HG02798 (cell line): ENCODE results near the gene RHCG.

Experiments used
- ATAC-seq: cut with Tn5 transposase; IDR thresholded peaks from one replicate; pipeline ENCODE4 v1.9.1; 2021; ENCODE audit warnings: mild to moderate bottlenecking; ENCODE audit not compliant: unreplicated experiment, poor library complexity

The RHCG gene

GRCh38 chr15:89506026-89506686 is 9.8 kb upstream of the RHCG start:
- ATAC-seq, result no peak

DNA sequence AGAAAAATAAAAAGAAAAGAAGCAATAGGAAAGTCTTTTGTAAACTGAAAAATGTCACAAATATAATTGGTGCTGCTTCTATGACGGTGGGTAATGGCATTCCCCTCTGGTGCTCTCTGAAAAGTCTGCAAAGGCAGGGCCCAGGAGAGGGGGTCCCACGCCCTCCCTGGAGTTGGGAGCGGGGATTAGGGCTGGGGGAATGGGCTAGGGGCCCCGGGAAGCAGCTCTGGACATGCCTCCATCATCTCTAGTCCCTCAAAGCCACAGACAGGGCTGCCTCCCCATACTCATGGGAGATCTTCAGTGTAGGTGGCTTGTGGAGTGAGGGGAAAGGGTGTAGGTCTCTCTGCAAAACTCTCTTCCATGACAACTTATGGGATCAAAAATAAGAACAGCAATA is 7.8 kb upstream of the RHCG start:
- ATAC-seq, result no peak

GRCh38 chr15:89502867-89503595 is 6.6 kb upstream of the RHCG start:
- ATAC-seq, result no peak

GRCh38 chr15:89501646-89502045 is 5.3 kb upstream of the RHCG start:
- ATAC-seq, result no peak

- ATAC-seq, result no peak
Measured at GRCh38 chr15:89500397-89501270, 4.3 kb upstream of the RHCG start.

- ATAC-seq, result no peak
Measured at GRCh38 chr15:89499156-89499555, 2.8 kb upstream of the RHCG start.

- no peak for ATAC-seq
Measured at GRCh38 chr15:89498574-89498906, 2.2 kb upstream of the RHCG start.

DNA sequence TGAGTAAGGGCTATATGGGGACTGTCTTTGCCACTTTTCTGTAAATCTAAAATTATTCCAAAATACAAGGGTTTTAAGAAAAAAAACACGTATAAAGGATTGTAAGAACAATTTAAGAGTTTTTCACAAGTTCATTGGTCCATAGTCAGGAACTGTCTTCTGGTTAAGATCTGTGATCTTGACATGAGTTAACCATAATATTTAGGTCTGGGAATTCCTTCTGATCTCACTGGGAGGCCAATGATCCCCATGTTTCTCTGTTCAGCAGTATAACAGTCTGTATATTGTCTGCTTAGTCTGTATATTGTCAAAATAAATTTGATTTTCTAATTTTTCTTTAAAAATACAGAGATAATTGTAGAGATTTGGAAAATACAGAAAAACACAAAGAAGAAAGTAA is 848 bp upstream of the RHCG start:
- ATAC-seq, result no peak

DNA sequence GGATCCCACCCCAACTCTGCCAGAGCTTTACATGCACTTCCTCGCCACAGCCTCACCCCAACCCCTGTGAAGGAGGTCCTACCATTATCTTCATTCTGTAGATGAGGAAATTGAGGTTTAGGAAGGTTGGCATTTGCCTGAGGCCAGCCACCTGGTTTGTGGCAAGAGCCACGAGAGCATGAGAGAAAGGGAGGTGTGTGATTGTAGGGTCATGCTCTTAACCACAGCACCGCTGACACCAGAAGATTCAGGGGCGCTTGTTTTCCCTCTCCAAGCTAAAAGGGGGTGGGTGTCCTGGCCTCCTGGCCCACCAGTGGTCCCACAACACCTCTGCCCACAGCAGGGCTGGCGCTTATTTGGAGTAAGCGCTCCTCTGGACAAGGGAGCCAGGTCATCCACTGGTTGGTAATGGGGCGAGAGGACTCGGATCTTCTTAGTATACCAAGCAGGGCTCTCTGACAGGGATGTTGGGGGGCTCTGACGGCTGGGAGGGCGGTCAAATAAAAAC is 691 bp downstream of the RHCG start:
- no peak for ATAC-seq

GRCh38 chr15:89494941-89495637 is 1.3 kb downstream of the RHCG start:
- ATAC-seq, result no peak

DNA sequence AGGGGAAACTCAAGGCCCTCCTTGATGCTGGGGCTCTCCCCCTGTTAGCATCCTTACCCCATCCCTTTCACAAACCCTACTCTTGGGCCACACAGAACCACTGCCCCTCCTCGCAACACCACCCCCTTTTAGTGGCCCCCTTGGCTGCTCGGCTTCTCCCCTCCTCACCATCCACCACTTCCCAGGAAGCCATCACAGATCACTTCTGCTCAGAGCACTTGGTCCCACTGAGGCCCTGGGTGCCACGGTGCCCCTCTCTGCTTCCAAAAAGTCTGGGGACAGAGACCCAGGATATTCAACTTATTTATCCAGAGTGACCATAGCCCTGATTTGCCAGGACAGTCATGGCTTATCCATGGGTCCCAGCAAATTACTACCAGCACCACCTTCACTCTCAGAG is 2.4 kb downstream of the RHCG start:
- no peak for ATAC-seq

- no peak for ATAC-seq
Measured at GRCh38 chr15:89492934-89493631, 3.3 kb downstream of the RHCG start.

- no peak for ATAC-seq
Measured at GRCh38 chr15:89492111-89492641, 4.2 kb downstream of the RHCG start.

DNA sequence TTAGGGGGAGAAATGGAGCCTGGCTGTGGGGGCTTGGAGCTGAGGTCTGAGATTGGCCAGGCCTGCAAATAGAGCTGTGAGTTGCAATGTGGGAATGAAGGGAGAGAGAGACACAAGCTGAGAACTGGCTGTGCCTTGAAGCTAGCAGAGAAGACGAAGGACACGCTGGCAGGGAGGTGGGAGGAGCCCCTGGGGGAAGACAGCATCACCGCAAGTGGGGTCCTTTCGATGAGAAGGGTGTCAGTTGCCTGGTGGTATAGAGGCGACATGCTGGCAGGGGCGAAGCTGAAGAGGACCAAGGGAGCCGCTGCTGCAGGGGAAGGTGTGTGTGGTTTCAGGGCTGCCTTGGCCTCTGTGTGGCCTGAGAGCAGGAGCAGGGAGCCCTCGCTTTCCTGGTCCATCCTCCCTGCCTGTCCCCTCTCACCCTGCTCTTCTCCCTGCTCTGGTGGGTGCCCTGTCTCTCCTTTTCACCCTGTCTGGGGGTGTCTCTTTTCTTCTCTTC is 5.5 kb downstream of the RHCG start:
- no peak for ATAC-seq

DNA sequence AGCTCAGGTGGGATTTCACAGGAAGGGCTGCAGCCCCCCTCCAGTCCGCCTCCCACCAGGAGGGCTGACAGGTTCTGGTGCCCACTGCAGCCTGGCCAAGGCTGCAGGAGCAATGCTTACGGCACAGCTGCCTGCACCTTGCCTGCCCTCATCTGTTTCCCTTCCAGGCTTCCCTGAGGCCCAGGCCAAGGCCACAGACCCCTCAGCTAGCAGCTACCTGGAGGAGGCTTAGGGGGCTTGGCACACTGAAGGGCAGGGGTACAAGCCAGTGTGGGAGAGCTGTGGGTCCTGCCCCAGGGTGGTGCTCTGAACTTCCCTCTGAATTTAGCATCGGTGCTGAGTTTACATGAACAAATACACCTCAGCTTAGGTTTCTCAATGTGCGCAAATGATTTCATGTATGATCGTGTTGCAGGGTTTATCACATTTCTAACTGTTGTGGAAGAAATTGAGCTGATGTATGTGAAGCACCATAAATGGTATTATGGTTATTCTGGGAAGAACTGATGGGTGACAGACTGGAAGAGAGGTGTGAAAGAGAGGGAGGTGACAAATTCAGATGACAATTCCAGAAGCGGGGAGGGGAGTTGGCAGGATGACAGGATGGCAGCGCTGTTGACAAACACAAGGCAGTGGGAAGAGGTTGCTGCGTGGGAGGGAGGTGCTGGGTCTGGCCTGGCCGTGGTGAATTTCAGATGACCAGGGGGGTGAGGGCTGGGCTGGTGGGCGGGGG is 6.1 kb downstream of the RHCG start:
- no peak for ATAC-seq

DNA sequence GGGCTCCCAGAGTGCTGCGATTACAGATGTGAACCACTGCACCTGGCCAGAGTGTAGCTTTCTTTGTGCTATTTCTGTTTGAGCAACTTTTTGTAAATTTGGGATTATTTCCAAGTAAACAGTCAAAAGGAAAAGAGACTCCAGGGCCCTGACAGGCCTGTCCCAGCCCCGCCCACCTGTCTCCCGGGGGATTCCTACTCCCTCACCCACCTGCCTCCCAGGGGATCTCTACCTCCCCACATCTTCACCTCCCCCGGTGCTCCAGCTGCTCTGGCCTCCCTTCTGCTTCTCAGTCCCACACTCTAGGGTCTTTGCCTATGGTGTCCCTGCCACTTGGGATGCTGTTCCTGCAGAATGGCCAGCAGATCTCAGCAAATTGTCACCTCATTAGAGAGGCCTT is 7.0 kb downstream of the RHCG start:
- no peak for ATAC-seq

DNA sequence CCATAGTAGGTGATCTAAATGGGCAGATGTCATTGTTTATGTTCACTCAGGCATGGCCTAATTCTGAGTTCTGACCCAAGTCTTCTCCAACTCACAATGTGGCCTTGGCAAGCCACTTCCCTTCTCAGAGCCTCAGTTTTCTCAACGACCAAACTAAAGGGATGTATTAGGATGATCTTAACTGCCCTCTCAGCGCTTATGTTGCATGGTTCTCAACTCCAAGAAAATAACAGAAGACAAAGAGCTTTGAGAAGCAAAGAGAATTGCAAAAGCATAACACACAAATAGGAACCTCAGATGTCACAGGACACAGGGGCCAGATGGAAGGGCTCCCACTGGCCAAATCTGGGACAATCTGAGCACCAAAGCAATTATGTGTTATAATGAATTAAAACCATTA is 8.6 kb downstream of the RHCG start:
- ATAC-seq, result no peak

DNA sequence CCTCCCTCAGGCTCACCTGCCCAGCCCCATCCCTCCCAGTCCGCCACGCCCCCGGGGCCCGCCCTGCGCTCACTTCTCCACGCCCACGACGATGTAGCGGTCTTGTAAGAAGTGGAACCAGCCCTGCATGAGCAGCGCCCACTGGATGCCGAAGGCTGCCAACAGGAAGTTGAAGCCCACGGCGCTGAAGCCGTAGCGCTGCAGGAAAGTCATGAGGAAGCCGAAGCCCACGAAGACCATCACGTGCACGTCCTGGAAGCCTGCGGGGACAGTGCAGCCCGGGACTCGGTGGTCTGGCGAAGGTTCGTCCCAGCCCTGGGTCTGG is 9.7 kb downstream of the RHCG start:
- ATAC-seq, result peak; percentile 57

DNA sequence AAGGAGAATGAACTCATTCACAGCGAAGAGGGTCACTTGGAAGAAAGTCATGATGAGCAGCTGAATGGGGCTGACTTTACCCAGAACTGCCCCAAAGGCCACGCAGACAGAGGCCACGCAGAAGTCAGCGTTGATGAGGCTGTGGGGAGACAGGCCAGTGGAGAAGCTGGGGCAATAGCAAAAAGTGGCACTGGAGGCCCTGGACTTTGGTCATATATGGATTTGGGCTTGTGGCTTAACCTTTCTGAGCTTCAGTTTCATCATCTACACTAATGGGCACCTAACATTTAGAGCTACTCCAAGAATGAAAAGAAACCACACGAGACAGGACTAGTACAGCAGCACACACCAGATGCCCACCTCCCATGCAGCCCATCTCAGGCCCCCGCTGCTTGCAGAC is 13.3 kb downstream of the RHCG start:
- ATAC-seq, result no peak
